ENCODE results near the gene SGMS1.
"Not testable (repeated sequence)": the region's sequence is repeated elsewhere in the genome, so short reads cannot be mapped to it uniquely, and the experiment has no call there.

Gene SGMS1

DNA sequence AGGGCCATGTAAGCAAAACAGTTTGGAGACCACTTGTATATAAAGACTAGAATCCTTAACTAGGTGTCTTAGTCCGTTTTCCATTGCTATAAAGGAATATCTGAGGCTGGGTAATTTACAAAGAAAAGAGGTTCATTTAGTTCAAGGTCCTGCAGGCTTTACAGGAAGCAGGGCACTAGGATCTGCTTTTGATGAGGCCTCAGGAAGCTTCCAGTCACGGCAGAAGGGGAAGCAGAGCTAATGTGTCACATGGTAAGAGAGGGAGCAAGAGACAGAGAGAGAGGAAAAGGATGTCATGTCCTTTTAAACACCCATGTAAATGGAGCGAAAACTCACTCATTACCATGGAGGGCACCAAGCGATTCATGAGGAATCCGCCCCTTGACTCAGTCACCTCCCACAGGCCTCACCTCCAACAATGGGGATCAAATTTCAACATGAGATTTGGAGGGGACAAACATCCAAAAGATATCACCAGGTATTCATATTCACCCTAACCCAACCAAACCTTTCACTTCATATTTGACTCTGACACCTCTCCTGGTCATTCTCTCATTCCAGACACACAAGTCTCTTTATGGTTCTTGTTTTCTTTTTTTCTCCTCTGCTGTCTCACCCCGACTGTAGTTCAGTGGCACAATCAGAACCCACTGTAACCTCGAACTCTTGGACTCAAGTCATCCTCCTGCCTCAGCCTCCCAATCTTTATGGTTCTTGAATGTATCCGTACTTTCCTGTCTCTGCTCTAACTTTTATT lies 342.4 kb downstream of the SGMS1 start:
- DNase-seq, result no peak

DNA sequence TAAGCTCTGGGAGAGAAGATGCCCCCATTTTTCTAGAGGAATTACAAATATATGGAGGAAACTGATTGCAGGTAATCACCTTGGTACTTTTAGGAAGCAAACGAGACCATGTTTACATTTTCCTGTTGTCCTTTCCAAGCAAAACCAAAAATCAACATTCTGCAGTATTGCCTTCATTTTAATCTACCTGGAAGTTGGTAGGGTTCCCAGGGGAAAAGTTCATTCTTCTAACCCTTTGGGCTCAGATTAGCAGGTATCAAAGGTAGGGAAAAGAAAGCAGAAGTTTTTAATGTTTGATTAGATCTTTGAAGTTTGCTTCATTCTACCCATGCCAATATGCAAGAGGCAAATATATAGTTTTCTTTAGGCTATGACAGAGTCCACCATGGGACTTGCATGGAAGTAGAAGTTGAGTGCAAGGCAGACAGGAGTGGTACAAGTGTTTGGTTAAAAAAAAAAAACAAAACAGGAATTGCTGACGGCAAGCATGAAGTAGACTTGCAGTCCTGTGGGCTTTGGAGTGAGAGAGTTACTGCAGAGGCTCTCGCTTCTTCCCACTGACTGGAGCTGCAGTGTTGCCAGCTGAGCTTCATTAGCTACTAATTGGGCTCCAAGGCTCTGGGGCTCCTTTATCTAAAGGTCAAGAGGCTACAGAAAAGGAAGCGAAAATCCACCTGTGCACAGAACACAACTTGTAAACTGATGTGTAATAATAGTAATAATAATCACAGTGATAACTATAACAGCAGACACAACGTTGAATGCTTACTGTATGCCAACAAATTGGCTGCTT lies 343.5 kb downstream of the SGMS1 start:
- no peak for DNase-seq

DNA sequence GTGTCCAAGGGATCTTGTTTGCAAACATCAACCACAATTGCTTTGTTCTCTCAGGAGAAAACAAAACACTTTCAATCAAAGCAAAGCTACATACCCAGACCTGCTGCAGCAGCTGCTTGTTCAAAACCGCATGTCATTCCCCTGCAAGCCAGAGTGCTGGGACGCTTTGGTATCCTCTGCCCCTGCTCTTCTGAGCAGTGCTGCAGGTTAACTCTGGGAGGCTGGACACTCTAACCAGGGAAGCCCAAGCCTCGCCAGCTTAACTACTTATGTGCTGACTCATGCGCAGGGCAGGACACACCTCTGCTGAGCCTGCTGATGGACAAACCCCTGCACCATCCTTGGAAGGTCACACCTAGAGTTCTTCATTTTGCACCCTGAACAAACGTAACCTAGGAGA lies 344.3 kb downstream of the SGMS1 start:
- DNase-seq, result no peak

DNA sequence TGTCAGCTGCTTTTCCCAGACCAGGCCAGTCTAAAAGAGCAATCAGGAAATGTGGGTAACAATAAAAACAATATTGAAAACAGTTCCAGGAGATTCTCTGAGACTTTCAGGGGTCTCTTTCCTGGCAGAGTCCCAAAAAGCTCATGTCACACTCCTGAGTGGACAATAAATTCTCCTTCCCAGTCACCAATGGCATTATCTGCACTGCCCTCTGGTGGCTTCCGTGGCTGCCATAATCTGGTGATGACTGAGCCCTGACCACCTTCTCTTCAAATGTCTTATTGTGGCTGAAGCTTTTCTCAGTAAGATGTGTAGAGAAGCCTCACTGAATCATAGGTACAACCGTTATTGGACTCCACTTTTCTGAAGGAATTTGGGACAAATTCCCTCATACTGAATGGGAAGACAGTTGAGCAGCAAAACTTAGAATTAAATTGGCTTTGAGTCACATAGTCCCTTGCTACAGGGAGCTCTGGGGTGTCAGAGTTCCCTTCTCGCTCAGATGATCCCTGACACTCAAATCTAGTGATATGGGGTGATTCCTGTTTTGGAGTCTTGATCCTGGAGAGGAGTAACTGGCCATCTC lies 348.0 kb downstream of the SGMS1 start:
- no peak for DNase-seq

DNA sequence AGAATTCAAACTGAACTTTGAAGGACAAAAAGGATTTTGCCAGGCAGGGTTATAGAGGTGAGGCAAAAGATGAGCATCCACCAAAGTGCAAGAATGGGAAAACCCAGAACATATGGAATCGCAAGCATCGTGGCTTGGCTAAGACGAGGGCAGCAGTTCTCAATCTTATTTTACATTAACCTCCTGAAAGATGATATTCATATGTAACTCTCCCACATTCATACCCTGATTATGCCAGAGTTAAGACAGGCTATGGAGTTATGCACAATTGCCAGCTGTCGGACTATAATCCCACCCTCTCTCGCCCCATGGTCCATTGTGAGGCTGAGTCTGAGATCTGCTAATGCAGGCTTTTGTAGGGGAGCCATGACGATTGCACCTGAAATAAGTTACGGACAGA lies 351.2 kb downstream of the SGMS1 start:
- DNase-seq, result no peak

DNA sequence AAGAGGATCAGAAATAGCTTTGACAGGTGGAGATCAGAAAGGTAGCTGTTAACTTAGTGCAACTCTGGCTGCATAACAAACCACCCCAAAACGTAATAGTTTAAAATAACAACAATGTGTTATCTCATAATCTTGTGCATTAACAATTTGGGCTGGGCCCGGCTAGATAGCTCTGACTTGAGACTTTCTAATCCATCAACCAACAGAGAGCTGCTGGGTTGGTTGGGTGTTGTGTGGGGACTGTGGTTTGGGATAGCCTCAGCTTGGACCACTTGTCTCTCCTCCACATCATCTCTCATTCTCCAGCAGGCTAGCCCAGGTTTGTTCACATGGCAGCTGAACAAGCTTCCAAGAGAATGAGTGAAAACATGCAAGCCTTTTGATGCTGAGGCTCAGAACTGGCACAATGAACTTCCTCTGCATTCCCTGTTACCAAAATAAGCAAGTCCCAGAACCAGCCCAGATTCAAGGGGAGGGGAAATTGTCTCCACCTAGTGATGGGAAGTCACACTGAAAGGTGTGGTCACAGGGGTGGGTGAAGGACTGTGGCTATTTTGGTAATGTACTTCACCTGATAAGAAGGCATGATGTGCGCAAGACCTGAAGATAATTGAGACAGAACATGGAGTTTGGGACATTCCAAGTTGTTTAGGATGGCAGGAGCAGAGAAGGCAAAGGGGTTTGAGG lies 352.0 kb downstream of the SGMS1 start:
- no peak for DNase-seq

DNA sequence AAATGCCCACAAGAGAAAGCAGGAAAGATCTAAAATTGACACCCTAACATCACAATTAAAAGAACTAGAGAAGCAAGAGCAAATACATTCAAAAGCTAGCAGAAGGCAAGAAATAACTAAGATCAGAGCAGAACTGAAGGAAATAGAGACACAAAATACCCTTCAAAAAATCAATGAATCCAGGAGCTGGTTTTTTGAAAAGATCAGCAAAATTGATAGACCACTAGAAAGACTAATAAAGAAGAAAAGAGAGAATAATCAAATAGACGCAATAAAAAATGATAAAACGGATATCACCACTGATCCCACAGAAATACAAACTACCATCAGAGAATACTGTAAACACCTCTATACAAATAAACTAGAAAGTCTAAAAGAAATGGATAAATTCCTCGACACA lies 355.9 kb downstream of the SGMS1 start:
- not testable (repeated sequence) for DNase-seq

DNA sequence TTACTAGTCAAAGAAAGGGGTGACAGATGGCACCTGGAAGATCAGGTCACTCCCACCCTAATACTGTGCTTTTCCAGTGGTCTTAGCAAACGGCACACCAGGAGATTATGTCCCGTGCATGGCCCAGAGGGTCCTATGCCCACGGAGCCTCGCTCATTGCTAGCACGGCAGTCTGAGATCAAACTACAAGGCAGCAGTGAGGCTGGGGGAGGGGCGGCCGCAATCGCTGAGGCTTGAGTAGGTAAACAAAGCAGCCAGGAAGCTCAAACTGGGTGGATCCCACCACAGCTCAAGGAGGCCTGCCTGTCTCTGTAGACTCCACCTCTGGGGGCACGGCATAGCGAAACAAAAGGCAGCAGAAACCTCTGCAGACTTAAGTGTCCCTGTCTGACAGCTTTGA lies 361.1 kb downstream of the SGMS1 start:
- not testable (repeated sequence) for DNase-seq

DNA sequence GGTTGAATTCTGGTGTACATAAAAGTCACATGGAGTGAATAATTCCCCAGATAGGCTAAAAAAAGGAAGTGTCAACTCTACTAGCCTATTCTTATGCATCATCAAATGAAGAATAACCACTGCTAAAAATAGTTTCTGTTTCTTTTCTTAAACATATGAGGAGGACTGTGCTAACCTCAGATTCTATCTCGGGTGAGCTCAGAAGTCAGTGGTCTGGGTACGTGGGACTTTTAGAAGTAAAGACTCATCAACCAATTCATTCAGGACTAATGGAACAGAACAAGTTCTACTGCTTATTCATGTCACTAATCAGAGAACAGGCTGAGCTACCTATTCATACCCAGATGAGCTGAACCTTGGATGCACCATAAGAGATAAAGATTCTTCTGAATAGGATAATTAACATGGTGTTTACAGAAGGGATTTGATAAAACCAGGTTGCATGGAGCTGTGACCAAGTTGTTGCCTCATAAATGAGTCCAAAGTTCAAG lies 362.9 kb downstream of the SGMS1 start:
- DNase-seq, result no peak
